ENCODE results near the gene PRKCQ.

PRKCQ gene

DNA sequence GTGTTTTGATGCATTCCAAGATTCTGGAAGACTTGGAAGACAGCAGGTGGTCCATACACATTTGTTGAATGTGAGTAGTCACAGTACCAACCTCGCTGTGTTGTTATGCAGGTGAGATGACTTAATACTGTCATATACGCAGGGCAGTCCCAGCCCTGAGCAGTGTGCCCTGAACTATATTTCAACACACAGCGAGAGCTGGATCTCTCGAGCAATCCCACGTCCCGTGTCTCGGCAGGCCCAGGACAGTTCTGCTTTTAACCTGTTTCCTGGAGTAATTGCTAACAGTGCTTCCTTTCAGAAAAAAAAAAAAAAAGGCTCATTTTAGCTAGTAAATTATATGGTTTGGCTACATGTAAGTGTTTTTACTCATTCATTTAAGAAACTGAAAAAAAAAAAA is 179.7 kb downstream of the PRKCQ start:
- Histone ChIP-seq H3K27me3 (no peaks in the 10 kb centered on the region), H3K9me3 (no peaks in the 10 kb centered on the region), H3K4me1 (no peaks in the 10 kb centered on the region), H3K36me3 (no peaks in the 10 kb centered on the region), H3K4me3 (ENCODE audit: low read depth, low read length) (no peak overlapping the region)
- no peak for DNase-seq
- TF ChIP-seq, protein P1, sequence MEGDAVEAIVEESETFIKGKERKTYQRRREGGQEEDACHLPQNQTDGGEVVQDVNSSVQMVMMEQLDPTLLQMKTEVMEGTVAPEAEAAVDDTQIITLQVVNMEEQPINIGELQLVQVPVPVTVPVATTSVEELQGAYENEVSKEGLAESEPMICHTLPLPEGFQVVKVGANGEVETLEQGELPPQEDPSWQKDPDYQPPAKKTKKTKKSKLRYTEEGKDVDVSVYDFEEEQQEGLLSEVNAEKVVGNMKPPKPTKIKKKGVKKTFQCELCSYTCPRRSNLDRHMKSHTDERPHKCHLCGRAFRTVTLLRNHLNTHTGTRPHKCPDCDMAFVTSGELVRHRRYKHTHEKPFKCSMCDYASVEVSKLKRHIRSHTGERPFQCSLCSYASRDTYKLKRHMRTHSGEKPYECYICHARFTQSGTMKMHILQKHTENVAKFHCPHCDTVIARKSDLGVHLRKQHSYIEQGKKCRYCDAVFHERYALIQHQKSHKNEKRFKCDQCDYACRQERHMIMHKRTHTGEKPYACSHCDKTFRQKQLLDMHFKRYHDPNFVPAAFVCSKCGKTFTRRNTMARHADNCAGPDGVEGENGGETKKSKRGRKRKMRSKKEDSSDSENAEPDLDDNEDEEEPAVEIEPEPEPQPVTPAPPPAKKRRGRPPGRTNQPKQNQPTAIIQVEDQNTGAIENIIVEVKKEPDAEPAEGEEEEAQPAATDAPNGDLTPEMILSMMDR (IDR thresholded peaks at IDR 0.05; ENCODE audit: low read depth, low read length): no peak

GRCh38 chr10:6399879-6400278 is 180.2 kb downstream of the PRKCQ start:
- H3K4me1 ChIP-seq: no peaks in the 10 kb centered on the region
- TF ChIP-seq, protein P1 (IDR thresholded peaks at IDR 0.05; ENCODE audit: low read depth, low read length): no peak
- no peaks in the 10 kb centered on the region for H3K36me3 ChIP-seq
- no peak for DNase-seq
- H3K4me3 ChIP-seq (ENCODE audit: low read depth, low read length): no peak overlapping the region
- H3K9me3 ChIP-seq: no peaks in the 10 kb centered on the region
- H3K27me3 ChIP-seq: no peaks in the 10 kb centered on the region

DNA sequence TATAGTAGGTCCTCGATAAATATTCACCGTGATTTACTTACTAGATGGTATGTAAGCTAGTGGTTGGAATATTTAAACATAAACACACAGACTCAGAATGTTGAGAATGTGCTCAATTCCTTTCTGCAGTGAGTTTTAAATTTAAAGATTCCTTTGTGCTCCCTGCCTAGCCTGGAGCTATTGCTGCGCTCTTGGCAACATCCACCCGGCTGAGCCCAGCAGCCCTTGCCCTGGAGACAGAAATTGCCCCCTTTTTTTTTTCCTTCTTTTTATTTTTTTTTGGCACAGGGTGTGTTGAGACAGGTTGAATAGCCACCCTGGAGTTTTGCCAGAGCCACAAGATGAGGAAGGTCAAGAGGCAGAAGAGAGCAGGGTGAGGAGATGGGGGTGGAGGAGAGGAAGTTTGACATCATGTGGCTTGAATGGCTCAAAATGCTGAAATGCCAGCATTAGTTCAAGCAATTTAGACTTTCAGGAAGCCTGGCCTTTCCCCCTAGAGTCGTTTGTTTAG is 180.8 kb downstream of the PRKCQ start:
- H3K4me3 ChIP-seq (ENCODE audit: low read depth, low read length): no peak overlapping the region
- no peaks in the 10 kb centered on the region for H3K9me3 ChIP-seq
- no peak for DNase-seq
- H3K4me1 ChIP-seq: no peaks in the 10 kb centered on the region
- no peaks in the 10 kb centered on the region for H3K36me3 ChIP-seq
- TF ChIP-seq, protein P1 (IDR thresholded peaks at IDR 0.05; ENCODE audit: low read depth, low read length): no peak
- no peaks in the 10 kb centered on the region for H3K27me3 ChIP-seq

- no peaks in the 10 kb centered on the region for H3K4me1 ChIP-seq
- no peaks in the 10 kb centered on the region for H3K9me3 ChIP-seq
- no peak for DNase-seq
- no peak overlapping the region for H3K4me3 ChIP-seq (ENCODE audit: low read depth, low read length)
- no peaks in the 10 kb centered on the region for H3K36me3 ChIP-seq
- H3K27me3 ChIP-seq: no peaks in the 10 kb centered on the region
- TF ChIP-seq, protein P1 (IDR thresholded peaks at IDR 0.05; ENCODE audit: low read depth, low read length): no peak
Measured at GRCh38 chr10:6398399-6398798, 181.7 kb downstream of the PRKCQ start.

- Histone ChIP-seq H3K4me3 (ENCODE audit: low read depth, low read length) (no peak overlapping the region), H3K9me3 (no peaks in the 10 kb centered on the region), H3K4me1 (no peaks in the 10 kb centered on the region), H3K27me3 (no peaks in the 10 kb centered on the region), H3K36me3 (no peaks in the 10 kb centered on the region)
- TF ChIP-seq, protein P1 (IDR thresholded peaks at IDR 0.05; ENCODE audit: low read depth, low read length): no peak
- no peak for DNase-seq
Measured at GRCh38 chr10:6396652-6397051, 183.4 kb downstream of the PRKCQ start.

GRCh38 chr10:6396226-6396625 is 183.8 kb downstream of the PRKCQ start:
- H3K4me3 ChIP-seq (ENCODE audit: low read depth, low read length): no peak overlapping the region
- H3K36me3 ChIP-seq: no peaks in the 10 kb centered on the region
- no peak for DNase-seq
- no peaks in the 10 kb centered on the region for H3K4me1 ChIP-seq
- H3K9me3 ChIP-seq: no peaks in the 10 kb centered on the region
- TF ChIP-seq, protein P1 (IDR thresholded peaks at IDR 0.05; ENCODE audit: low read depth, low read length): no peak
- H3K27me3 ChIP-seq: no peaks in the 10 kb centered on the region
